Loucy (cell line): ENCODE measurements around the gene FAM83B.

ENCODE experiments used
- CTCF ChIP-seq: fragments of 200-600 bp; sonication (generic); conservative IDR thresholded peaks from 2 replicates; pipeline ENCODE4 v1.5.1; 2014; ENCODE audit warnings: mild to moderate bottlenecking, antibody characterized with exemption, low read length
- EZH2phosphoT487 ChIP-seq: fragments of 200-600 bp; IDR thresholded peaks from 2 replicates; pipeline ENCODE4 v1.6.1; 2018; ENCODE audit warnings: antibody characterized with exemption, mild to moderate bottlenecking, moderate library complexity, borderline replicate concordance

GRCh38 chr6:54817834-54818233, 28.7 kb upstream of the FAM83B start:
- TF ChIP-seq CTCF (no peak), EZH2phosphoT487 (no peak)
